Ramos (cell line): ENCODE data around the gene AIDA.

Experiments
- in situ Hi-C: fragments of 300-500 bp; cut with MboI; formaldehyde crosslinking; loops from one replicate; pipeline ENCODE4 v1.14.3; 2022; ENCODE audit warnings: low sequenced_read_pairs; ENCODE audit not compliant: unreplicated experiment

Gene AIDA

DNA sequence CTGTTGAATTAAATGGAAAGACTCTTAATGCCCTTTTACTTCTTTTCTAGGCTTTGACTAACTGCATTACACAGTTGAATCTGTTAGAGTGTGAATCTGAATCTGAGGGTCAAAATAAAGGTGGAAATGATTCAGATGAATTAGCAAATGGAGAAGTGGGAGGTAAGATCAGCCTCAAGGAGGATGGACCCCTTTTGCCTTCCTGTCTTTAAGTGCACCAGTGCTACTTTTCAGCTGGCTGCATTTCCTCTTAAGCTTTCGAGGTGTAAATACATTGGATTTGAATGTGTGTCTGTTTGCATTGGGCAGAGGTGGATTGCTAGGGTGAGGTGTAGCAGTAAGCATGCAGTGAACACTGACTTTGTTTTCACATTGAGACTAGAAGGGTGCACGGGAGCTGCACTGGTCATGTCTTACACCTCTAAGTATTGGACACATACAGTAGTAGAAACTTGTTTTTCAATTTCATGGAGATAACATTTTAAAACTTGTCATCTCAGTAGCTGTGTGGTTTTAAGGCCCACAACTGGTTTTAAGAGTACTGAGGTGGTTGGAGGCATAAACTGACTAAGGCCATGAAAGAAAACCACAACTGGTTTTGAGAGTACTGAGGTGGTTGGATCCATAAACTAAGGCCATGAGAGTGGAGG lies 59.0 kb downstream of the AIDA start:
- in situ Hi-C loops = no loop called here

DNA sequence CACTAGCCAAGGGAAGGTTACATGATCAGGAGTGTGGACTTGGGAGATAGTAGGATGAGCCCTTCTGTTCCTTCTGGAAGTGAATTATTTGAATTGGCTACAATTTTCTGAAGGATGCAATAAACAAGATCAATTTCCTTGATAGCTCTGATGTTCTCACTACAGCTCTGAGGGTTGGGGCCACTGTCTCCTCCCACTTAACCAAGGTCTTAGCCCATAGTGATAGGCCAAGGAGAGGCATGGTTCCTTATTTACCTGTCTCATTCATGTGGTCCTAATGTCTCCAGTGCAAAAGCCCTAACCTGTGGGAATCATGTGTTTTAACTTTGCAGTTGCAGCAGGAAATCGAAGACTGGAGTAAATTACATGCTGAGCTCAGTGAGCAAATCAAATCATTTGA lies 59.6 kb downstream of the AIDA start:
- in situ Hi-C loops = no loop called here

DNA sequence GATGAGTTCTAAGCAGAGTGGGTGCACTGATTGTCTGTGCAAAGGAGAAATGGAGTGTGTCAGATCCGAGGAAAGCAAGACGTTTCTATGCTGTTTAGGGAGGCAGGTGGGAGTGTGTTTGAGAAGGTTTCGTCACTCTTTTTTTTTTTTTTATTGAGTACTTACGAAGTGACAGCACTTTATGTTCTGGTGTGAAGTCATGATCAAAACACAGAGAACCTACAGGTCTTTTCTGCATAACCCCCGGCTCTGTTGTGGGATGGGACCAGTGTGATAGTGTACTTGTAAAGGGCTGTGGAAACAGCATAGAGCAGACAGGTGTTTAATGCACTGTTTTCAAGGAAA lies 67.7 kb downstream of the AIDA start:
- in situ Hi-C loops = no loop called here

DNA sequence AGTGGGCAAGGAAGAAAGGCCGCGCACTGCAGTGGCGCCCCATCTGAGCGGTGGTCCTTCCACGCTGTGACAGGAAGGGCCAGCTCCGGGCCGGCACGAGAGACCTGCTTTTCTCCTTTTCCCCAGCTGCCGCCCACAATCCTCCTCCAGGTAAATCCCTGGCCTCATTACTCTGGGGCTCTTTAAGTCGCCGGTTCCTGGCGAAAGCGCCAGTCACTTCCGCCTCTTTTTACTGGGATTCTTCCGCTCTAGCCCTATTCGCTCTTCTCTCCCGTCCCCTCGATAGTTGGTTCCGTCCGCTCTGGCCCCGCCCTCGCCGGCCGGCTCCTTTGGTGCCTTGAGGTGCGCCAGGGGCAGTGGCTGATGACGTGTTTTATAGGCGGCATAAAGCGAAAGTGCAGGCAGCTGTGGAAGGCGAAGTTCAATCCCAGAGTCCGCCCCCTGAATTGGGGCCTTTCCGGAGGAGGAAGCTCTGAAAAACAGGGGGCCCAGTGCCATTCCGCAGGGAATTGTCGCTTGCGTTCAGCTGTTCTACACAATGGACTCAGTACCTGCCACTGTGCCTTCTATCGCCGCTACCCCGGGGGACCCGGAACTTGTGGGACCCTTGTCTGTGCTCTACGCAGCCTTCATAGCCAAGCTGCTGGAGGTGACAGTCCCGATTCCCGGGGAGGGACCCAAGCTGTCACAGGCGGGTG lies 68.2 kb downstream of the AIDA start:
- in situ Hi-C loops = no loop called here

DNA sequence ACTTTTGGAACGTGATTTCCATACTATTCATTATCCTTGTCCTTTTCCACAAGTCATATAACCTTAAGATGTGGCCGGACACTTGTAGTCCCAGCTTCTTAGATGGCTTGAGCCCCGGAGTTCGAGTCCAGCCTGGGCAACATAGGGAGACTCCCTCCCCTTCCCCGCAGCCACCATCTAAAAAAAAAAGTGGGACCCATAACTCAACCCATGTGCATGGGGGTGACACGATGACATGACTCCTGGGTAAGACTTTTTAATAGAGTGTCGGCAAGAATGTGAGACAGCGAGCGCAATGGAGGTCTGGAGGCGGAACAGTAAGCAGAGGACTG lies 68.7 kb downstream of the AIDA start:
- in situ Hi-C loops = no loop called here

DNA sequence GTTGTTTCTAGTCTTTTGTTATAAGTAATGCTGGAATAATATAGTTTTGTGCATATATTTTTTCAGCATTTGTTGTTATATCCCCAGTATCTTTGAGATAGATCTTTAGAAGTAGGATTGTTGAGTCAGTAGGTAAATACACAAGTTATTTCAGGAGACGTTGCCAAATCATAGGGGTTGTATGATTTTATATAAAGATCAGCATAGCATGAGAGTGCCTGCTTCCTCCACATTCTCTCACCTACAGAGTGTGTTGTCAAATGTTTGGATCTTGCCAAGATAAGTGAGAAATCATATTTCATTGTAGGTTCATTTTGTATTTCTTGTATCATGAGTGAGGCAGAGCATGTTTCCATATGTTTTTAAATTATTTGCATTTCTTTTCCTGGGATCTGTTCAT lies 69.8 kb downstream of the AIDA start:
- in situ Hi-C loops = no loop called here

GRCh38 chr1:222641269-222641948 lies 70.9 kb downstream of the AIDA start:
- in situ Hi-C loops = no loop called here

DNA sequence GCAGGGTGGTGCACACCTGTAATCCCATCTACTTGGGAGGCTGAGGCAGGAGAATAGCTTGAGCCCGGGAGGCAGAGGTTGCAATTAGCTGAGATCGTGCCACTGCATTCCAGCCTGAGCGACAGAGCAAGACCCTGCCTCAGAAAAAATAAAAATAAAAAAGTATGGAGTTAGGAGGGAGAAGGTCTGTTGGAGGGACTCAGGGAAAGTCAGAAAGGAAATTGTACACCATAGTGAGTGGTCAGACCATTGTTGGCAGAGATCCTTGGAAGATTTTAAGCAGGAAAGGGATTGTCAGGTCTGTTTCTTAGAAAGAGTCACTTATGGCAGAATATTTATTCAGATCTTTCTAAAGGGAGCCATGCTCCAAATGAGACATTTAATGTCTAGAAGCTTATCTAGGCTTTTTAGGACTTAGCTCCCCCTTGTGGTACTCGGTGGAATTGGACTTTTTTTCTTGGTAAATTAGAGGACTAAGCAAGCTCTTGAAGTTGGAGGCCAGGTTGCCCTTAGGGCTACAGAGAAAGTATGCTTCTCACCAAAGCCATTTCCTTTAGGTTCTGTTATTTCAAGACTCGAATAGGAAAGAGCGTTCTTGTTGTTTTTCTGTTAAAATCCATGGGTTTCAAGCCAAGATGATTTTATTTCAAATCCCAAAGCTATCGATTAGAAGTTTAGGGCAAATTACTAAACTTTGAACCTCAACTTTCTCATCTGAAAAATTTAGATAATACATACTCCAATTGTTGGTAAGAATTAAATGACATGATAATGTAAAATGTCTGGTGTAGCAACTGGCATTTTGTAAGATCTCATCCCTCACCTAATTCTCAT lies 77.9 kb downstream of the AIDA start:
- in situ Hi-C loops = loop anchor here (5.0 kb wide), 1 partner anchor 167 kb away; no protein-coding TSS in a partner anchor

DNA sequence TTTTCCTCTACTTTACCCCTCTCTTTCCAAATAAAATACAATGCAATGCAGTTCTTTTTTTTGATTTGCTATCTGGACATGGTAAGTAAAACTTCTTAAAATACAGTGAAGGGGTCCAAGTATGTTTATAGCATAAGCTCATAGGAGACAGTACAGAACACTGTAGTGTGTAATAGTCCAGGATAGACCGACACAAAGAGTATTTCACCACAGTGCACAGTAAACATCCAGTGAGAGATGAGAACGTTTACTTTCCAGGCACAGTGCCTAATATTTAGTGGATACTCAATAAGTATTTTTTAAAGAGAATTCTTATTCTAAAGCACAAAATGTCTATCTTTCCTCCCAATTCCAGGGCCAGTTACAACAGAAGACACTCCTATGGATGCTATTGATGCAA lies 79.5 kb downstream of the AIDA start:
- in situ Hi-C loops = loop anchor here (5.0 kb wide), 1 partner anchor 165 kb away; no protein-coding TSS in a partner anchor

- in situ Hi-C loops = loop anchor here (5.0 kb wide), 1 partner anchor 164 kb away; no protein-coding TSS in a partner anchor
Measured at GRCh38 chr1:222631611-222632208, 80.6 kb downstream of the AIDA start.

DNA sequence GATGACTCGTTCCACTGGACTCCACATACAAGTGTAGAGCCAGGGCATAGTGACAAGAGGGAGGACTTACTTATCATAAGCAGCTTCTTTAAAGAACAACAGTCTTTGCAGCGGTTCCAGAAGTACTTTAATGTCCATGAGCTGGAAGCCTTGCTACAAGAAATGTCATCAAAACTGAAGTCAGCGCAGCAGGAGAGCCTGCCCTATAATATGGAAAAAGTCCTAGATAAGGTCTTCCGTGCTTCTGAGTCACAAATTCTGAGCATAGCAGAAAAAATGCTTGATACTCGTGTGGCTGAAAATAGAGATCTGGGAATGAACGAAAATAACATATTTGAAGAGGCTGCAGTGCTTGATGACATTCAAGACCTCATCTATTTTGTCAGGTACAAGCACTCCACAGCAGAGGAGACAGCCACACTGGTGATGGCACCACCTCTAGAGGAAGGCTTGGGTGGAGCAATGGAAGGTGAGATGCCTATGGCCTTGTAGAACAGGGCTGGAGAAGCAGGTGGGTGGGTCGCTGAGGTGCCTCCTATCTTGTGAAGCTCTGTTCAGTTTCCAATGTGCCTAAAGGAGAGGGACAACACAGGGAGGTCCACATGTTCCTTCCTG lies 82.3 kb downstream of the AIDA start:
- in situ Hi-C loops = loop anchor here (5.0 kb wide), 1 partner anchor 163 kb away; no protein-coding TSS in a partner anchor

GRCh38 chr1:222627232-222627631 lies 85.1 kb downstream of the AIDA start:
- in situ Hi-C loops = no loop called here

GRCh38 chr1:222624214-222624613 lies 88.1 kb downstream of the AIDA start:
- in situ Hi-C loops = no loop called here

DNA sequence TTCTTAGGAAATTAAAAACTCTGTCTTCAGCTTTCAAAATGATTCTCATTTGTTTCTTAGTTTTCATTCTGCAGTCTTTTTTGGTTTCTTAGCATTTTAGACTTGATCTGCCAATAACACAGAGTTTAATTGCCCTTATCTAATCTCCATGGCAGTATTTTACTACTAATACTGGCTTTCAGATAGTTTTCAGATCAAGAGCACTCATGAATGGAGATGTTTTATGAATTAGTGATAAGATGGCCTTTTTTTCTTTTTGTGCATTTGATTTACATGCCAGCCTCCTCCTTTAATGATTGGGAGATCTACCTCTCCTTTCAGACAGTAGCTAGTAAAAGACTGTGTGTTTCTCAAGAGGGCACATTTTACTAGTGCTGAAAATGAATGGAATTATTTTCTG lies 88.8 kb downstream of the AIDA start:
- in situ Hi-C loops = no loop called here

GRCh38 chr1:222622765-222623164 lies 89.5 kb downstream of the AIDA start:
- in situ Hi-C loops = no loop called here

GRCh38 chr1:222620566-222620965 lies 91.7 kb downstream of the AIDA start:
- in situ Hi-C loops = no loop called here

GRCh38 chr1:222618880-222619596 lies 93.3 kb downstream of the AIDA start:
- in situ Hi-C loops = no loop called here
